Tibial artery (tissue), 4 donors: ENCODE data around the gene BSND.
"Not testable (repeated sequence)": the region's sequence is repeated elsewhere in the genome, so short reads cannot be mapped to it uniquely, and the experiment has no call there.

Source experiments
- DNase-seq, 2 donors: peaks; one replicate each; pipeline ENCODE4 v3.0.0-alpha.2; 2019
- H3K27ac ChIP-seq, 2 donors: fragments of 200-600 bp; sonication (generic) in 1 of 2; 1 replicate in 1 of 2; 2 replicates in 1 of 2; pipeline ENCODE4 v1.5.1; 2018 to 2019; ENCODE audit warnings: mild to moderate bottlenecking in 1 of 2
- H3K27me3 ChIP-seq, 2 donors: fragments of 200-600 bp; sonication (generic) in 1 of 2; one replicate each; pipeline versions ENCODE4 v1.5.1 to v1.6.0; 2016 to 2019
- H3K36me3 ChIP-seq, 3 donors: fragments of 200-600 bp; sonication (generic) in 2 of 3; one replicate each; pipeline ENCODE4 v1.5.1; 2016 to 2019; ENCODE audit warnings: mild to moderate bottlenecking in 2 of 3
- H3K4me1 ChIP-seq, 4 donors: fragments of 200-600 bp; sonication (generic) in 2 of 4; 1 replicate in 3 of 4; 2 replicates in 1 of 4; pipeline ENCODE4 v1.5.1; 2016 to 2019
- H3K4me3 ChIP-seq, 2 donors: fragments of 200-600 bp; sonication (generic) in 1 of 2; 1 replicate in 1 of 2; 2 replicates in 1 of 2; pipeline ENCODE4 v1.5.1; 2018 to 2019; ENCODE audit warnings: mild to moderate bottlenecking in 2 of 2
- H3K9me3 ChIP-seq, 3 donors: fragments of 200-600 bp; sonication (generic) in 1 of 3; one replicate each; pipeline ENCODE4 v1.5.1; 2016 to 2019
- intact Hi-C: fragments of 100-400 bp; cut with DNase I; formaldehyde crosslinking; loops from one replicate; pipeline ENCODE4 v1.15.0; 2023; ENCODE audit warnings: low total_unique reads
- TF ChIP-seq, protein P1 (sequence below), 2 experiments: fragments of 200-600 bp in 1 of 2; fragments of 450-650 bp in 1 of 2; IDR thresholded peaks; one replicate each; pipeline ENCODE4 v1.5.1; 2017 to 2019; ENCODE audit warnings: antibody characterized with exemption in 2 of 2, mild to moderate bottlenecking in 1 of 2, moderate library complexity in 1 of 2

BSND gene

DNA sequence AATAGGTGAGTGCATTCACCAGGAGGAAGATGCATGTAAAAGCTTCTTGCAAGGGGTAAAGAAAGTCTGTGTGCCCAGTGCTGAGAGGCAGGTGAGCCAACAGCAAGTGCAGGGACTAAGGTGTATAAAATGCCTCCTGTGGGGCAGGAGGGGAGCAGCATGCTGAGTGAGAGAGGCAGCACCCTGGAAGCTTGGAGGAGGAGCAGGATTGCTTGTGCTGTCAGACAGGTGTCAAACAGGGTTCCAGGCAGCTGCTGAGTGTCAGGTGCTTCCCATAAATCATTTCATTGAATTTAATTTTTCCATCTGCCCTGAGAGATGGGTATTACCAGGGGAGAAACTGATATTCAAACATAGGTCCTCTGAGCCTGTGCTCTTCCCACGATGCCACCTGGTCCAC lies 13.9 kb downstream of the BSND start:
- peaks cover 0 to 34% of the 10 kb centered on the region in 2 donors for H3K27me3 ChIP-seq
- intact Hi-C loops = no loop called here
- H3K9me3 ChIP-seq = no peaks in the 10 kb centered on the region
- H3K36me3 ChIP-seq = no peaks in the 10 kb centered on the region
- peaks cover 0 to 12% (median 5%) of the 10 kb centered on the region in 4 donors for H3K4me1 ChIP-seq
- H3K4me3 ChIP-seq = no peak overlapping the region
- TF ChIP-seq, protein P1, sequence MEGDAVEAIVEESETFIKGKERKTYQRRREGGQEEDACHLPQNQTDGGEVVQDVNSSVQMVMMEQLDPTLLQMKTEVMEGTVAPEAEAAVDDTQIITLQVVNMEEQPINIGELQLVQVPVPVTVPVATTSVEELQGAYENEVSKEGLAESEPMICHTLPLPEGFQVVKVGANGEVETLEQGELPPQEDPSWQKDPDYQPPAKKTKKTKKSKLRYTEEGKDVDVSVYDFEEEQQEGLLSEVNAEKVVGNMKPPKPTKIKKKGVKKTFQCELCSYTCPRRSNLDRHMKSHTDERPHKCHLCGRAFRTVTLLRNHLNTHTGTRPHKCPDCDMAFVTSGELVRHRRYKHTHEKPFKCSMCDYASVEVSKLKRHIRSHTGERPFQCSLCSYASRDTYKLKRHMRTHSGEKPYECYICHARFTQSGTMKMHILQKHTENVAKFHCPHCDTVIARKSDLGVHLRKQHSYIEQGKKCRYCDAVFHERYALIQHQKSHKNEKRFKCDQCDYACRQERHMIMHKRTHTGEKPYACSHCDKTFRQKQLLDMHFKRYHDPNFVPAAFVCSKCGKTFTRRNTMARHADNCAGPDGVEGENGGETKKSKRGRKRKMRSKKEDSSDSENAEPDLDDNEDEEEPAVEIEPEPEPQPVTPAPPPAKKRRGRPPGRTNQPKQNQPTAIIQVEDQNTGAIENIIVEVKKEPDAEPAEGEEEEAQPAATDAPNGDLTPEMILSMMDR (IDR thresholded peaks at IDR 0.05) = no peak
- no peak overlapping the region for H3K27ac ChIP-seq
- peak in 1 of 2 donors; percentile 9 for DNase-seq

DNA sequence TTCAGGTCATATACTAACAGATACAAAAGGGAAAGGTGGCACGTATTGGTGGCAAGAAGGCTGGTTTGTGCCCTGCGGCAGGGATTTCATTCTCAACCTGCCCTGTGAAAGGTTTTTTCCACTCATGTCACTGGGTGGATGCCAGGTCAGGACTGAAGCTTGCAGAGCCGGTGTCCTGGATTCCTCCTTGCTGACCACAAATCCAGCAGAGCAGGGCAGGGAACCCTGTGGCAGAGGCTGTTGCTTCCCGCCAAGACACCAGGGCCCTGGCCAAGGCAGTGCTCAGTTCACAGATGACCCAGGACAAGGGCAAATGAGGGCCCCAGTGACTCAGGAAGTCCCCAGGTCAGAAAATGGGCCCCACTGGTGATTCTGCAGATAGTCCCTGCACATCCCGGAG lies 16.4 kb downstream of the BSND start:
- H3K4me3 ChIP-seq = no peak overlapping the region
- intact Hi-C loops = no loop called here
- DNase-seq = peak in 1 of 2 donors; percentile 45
- peaks cover 0 to 12% (median 5%) of the 10 kb centered on the region in 4 donors for H3K4me1 ChIP-seq
- no peaks in the 10 kb centered on the region for H3K9me3 ChIP-seq
- peaks cover 0 to 43% of the 10 kb centered on the region in 2 donors for H3K27me3 ChIP-seq
- H3K36me3 ChIP-seq = no peaks in the 10 kb centered on the region
- no peak overlapping the region for H3K27ac ChIP-seq
- TF ChIP-seq, protein P1 (IDR thresholded peaks at IDR 0.05) = no peak

DNA sequence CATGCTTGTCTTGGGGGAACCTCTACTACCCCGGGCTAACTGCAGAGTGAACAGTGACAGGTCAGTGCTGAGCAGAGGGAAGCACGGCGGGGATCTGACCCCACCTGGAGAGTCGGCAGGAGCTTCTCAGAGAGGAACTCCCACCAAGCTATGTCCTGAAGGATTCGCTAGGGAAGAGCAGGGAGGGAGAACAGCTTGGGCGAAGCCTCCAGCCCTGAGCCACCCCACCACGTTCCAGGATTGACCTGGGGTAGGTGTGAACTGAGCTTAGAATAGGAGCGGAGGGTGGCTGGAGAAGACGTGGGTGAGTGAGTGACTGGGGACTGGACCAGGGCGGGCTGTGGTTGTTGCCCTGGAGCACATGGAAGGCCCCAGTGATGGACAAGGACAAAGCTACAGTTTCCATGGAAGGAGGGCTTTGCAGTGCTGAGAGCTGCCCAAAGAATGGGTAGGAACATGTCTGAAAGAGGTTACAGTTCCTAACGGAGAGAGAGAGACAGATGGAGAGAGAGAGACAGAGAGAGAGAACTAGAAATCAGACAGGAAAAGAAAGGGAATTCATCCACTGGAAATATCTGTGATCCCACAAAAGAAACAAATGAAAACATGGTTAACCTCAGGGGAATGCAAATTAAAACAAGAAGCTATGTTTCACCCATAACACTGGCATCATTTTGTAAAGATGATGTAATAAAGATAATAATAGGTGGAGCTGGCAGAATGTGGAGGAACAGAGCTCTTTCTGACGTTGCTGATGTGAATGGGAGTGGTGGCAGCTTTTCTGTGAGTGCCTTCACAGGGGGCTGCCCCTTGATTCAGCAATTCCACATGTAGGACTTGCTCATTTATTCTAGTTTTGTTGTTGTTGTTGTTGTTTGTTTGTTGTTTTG lies 17.2 kb downstream of the BSND start:
- no peak overlapping the region for H3K27ac ChIP-seq
- no peaks in the 10 kb centered on the region for H3K36me3 ChIP-seq
- DNase-seq = peak in 1 of 2 donors; percentile 31
- no peak overlapping the region for H3K4me3 ChIP-seq
- peaks cover 0 to 12% (median 5%) of the 10 kb centered on the region in 4 donors for H3K4me1 ChIP-seq
- TF ChIP-seq, protein P1 (IDR thresholded peaks at IDR 0.05) = no peak
- peaks cover 0 to 49% of the 10 kb centered on the region in 2 donors for H3K27me3 ChIP-seq
- intact Hi-C loops = no loop called here
- no peaks in the 10 kb centered on the region for H3K9me3 ChIP-seq

DNA sequence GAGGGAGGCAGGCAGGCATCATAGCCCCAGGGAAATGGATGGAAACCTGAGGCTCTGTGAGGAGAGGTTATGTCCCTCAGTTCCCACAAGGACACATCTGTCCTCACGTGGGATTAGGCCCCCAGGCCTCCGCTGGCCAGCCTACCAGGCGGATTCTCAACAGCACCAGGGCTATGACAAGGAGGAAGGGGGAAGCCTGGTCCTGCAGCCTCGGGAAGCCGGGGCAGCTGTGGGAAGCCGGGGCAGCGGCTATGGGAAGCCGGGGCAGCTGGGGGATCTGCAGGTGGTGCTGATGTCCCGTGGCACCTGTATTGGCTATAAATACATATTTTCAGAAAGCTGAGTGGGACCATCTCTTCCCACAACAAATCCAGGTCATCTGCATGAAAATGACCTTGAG lies 19.7 kb downstream of the BSND start:
- no peak overlapping the region for H3K4me3 ChIP-seq
- DNase-seq = no peak
- no peaks in the 10 kb centered on the region for H3K9me3 ChIP-seq
- H3K27ac ChIP-seq = no peak overlapping the region
- peaks cover 0 to 32% of the 10 kb centered on the region in 2 donors for H3K27me3 ChIP-seq
- no peaks in the 10 kb centered on the region for H3K36me3 ChIP-seq
- TF ChIP-seq, protein P1 (IDR thresholded peaks at IDR 0.05) = no peak
- H3K4me1 ChIP-seq = peaks cover 0 to 17% (median 5%) of the 10 kb centered on the region in 4 donors
- intact Hi-C loops = no loop called here

DNA sequence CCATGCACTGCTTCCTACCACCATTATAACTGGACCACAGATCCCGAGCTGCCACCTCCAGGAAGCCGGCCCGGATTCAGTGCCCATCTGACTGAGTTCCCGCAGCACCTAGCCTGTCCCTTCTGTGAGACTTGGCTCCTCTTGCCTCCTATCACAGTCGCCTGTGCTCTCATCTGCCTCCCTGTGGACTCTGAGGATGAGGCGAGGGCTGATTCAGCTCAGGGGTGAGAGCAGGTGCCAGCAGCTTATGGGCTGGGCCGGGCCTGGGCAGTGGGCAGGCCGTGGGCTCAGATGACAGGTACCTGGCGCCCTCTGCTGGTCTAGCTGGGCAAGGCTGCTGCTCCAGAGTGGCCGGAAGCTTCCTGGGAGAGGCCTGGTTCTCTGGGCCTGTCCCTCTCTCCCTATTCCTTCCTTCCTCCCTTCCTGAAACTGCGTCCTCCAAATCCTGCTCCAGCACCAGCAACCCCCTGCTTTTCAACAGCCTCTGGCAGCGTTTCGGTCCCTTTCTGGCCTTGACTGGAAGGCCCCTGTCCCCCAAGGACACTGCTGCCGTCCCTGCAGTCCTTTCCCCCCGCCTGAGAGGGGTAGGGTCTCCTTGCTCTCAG lies 23.3 kb downstream of the BSND start:
- intact Hi-C loops = no loop called here
- TF ChIP-seq, protein P1 (IDR thresholded peaks at IDR 0.05) = peak; percentile 72
- peak; percentile 55 to 80 for DNase-seq
- H3K9me3 ChIP-seq = no peaks in the 10 kb centered on the region
- no peaks in the 10 kb centered on the region for H3K36me3 ChIP-seq
- H3K27ac ChIP-seq = no peak overlapping the region
- H3K27me3 ChIP-seq = peaks cover 0 to 16% of the 10 kb centered on the region in 2 donors
- H3K4me3 ChIP-seq = no peak overlapping the region
- H3K4me1 ChIP-seq = peaks cover 0 to 5% (median 0%) of the 10 kb centered on the region in 4 donors

DNA sequence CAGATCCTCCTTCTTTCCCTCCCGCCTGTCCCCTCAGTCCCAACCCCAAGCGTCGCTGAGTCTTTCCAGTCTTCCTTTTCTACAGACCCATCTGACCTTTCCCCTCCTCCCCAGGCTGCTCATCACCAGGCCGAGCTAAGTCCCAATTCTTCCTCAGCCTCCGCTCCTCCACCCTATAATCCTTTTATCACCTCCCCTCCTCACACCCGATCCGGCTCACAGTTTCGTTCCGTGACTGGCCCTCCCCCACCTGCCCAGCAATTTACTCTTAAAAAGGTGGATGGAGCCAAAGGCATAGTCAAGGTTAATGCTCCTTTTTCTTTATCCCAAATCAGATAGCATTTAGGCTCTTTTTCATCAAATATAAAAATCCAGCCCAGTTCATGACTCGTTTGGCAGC lies 25.4 kb downstream of the BSND start:
- H3K36me3 ChIP-seq, intact Hi-C loops, H3K27ac ChIP-seq, H3K9me3 ChIP-seq, H3K4me1 ChIP-seq, DNase-seq, H3K4me3 ChIP-seq: not testable (repeated sequence)
- peaks cover 0 to 13% of the 10 kb centered on the region in 2 donors for H3K27me3 ChIP-seq

DNA sequence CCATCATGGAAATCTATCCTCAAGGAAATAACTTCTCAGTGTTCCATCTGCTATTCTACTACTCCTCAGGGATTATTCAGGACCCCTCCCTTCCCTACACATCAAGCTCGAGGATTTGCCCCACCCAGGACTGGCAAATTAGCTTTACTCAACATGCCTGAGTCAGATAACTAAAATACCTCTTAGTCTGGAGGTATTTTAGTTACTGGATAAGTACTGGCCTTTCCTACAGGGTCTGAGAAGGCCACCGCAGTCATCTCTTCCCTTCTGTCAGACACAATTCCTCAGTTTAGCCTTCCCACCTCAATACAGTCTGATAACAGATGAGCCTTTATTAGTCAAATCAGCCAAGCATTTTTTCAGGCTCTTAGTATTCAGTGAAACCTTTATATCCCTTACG lies 27.9 kb downstream of the BSND start:
- H3K4me3 ChIP-seq, DNase-seq, H3K4me1 ChIP-seq, H3K27me3 ChIP-seq, H3K27ac ChIP-seq, H3K36me3 ChIP-seq, H3K9me3 ChIP-seq, intact Hi-C loops: not testable (repeated sequence)

DNA sequence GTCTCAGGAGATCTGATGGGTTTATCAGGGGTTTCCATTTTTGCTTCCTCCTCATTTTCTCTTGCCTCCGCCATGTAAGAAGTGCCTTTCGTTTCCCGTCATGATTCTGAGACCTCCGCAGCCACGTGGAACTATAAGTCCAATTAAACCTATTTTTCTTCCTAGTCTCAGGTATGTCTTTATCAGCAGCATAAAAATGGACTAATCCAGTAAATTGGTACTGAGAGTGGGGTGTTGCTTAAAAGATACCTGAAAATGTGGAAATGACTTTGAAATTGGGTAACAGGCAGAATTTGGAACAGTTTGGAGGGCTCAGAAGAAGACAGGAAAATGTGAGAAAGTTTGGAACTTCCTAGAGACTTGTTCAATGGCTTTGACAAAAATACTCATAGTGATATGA lies 32.4 kb downstream of the BSND start:
- DNase-seq, H3K27ac ChIP-seq, intact Hi-C loops: not testable (repeated sequence)

More for the DNA sequence above, 32.4 kb downstream of the BSND start:
- not testable (repeated sequence) for H3K9me3 ChIP-seq, H3K4me3 ChIP-seq, H3K4me1 ChIP-seq, H3K36me3 ChIP-seq
- peaks cover 0 to 38% of the 10 kb centered on the region in 2 donors for H3K27me3 ChIP-seq
